Myocyte (in vitro differentiated cells): ENCODE data around the gene AGBL1. TPM values are rescaled to one million over a fixed set of nuclear protein-coding genes. Genes with fewer than 3 reads are reported as not detected.
A peak's percentile ranks its signal among the peaks of the same experiment; 100 is the strongest.

Experiments used
- DNase-seq: peaks from one replicate; pipeline ENCODE4 v3.0.0-alpha.2; 2012; ENCODE audit warnings: low read depth
- total RNA-seq: library from RNA; depleted of rRNA; stranded (reverse); fragments of >200 nt; gene quantifications from 2 replicates; pipeline ENCODE4 v1.2.3, GENCODE V29; 2014

AGBL1 gene
- total RNA-seq, 1 donor from 2014 or later: 3.3 TPM

- no peak for DNase-seq
Observed at GRCh38 chr15:86316726-86317383, 237.2 kb downstream of the AGBL1 start.

GRCh38 chr15:86317384-86317740 is 237.7 kb downstream of the AGBL1 start:
- no peak for DNase-seq

- DNase-seq: no peak
Observed at GRCh38 chr15:86322629-86323028, 243.0 kb downstream of the AGBL1 start.

- DNase-seq: no peak
Observed at GRCh38 chr15:86327230-86327865, 247.7 kb downstream of the AGBL1 start.

GRCh38 chr15:86328658-86329057 is 249.0 kb downstream of the AGBL1 start:
- DNase-seq: peak; percentile 39

- DNase-seq: no peak
Observed at GRCh38 chr15:86329311-86330013, 249.8 kb downstream of the AGBL1 start.

GRCh38 chr15:86333819-86334218 is 254.1 kb downstream of the AGBL1 start:
- no peak for DNase-seq

- peak; percentile 11 for DNase-seq
Observed at GRCh38 chr15:86336051-86336788, 256.5 kb downstream of the AGBL1 start.

GRCh38 chr15:86337071-86337470 is 257.4 kb downstream of the AGBL1 start:
- DNase-seq: no peak

- DNase-seq: no peak
Observed at GRCh38 chr15:86347245-86347644, 267.6 kb downstream of the AGBL1 start.

- no peak for DNase-seq
Observed at GRCh38 chr15:86349565-86349964, 269.9 kb downstream of the AGBL1 start.

GRCh38 chr15:86353213-86353612 is 273.5 kb downstream of the AGBL1 start:
- no peak for DNase-seq

GRCh38 chr15:86355361-86355760 is 275.7 kb downstream of the AGBL1 start:
- DNase-seq: no peak

- DNase-seq: peak; percentile 27
Observed at GRCh38 chr15:86355801-86356200, 276.1 kb downstream of the AGBL1 start.

GRCh38 chr15:86362555-86362954 is 282.9 kb downstream of the AGBL1 start:
- DNase-seq: peak; percentile 14

GRCh38 chr15:86373147-86373546 is 293.5 kb downstream of the AGBL1 start:
- no peak for DNase-seq

- DNase-seq: no peak
Observed at GRCh38 chr15:86375733-86376280, 296.1 kb downstream of the AGBL1 start.

GRCh38 chr15:86377914-86378313 is 298.2 kb downstream of the AGBL1 start:
- DNase-seq: no peak

GRCh38 chr15:86382341-86382740 is 302.7 kb downstream of the AGBL1 start:
- no peak for DNase-seq

GRCh38 chr15:86383611-86384010 is 303.9 kb downstream of the AGBL1 start:
- DNase-seq: no peak

- no peak for DNase-seq
Observed at GRCh38 chr15:86384186-86384585, 304.5 kb downstream of the AGBL1 start.

- no peak for DNase-seq
Observed at GRCh38 chr15:86392296-86392695, 312.6 kb downstream of the AGBL1 start.
